Midbrain (tissue), 1 donor: ENCODE results near the gene IBA57.

Experiments
- DNase-seq: peaks from one replicate; lab custom pipeline; 2025; lab: John Stamatoyannopoulos, UW

Gene IBA57

GRCh38 chr1:228156941-228157728 is 8.5 kb upstream of the IBA57 start:
- DNase-seq: no peak

GRCh38 chr1:228157729-228158126 is 7.9 kb upstream of the IBA57 start:
- no peak for DNase-seq

GRCh38 chr1:228158151-228159007 is 7.2 kb upstream of the IBA57 start:
- DNase-seq: no peak

DNA sequence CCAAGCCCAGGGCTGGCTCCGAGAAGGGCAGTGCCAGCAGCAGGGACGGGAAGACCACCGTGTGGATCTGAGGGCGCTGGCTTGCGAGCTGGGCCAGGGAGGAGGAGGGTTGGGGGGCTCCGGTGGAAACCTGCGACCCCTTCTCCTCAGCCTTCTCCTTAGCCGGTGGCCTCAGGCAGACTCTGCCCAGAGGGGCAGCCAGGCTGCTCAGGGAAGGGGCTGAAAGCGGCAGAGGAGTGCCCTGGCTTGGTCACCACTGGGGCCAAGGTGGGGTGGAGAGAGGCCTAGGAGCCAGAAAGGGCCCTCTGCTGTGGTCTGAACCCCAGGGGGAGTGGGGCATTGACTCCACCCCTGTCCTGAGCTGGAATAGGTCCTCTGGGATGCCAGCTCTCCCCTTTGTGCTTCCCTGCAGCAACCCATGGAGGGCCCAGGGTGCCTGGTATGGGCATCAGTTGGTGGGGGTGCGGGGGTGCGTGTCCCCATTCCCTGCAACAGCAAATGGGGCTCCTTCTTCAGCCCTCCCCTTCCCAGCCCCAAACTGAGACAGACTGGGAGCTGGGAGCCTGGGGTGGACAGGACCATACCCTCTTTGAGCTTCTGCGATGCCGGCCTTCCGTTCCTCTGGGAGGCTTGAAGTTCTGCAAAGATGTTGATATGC is 6.5 kb upstream of the IBA57 start:
- no peak for DNase-seq

- no peak for DNase-seq
Observed at GRCh38 chr1:228160201-228160761, 5.3 kb upstream of the IBA57 start.

DNA sequence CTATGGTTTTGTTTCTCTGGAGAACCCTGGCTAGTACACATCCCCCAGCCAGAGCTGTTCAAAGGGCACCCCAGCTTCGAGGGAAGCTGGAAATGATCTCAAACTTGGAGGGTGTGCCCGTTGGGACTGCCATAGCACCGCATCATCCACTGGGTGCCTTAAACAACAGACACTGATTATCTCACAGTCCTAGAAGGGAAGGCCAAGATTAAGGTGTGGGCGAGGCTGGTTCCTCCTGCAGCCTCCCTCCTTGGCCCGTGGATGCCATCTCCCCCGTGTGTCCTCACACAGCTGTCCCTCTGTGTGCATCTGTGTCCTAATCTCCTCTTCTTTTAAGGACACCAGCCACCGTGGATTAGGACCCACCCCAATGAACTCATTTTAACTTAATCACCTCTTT is 4.2 kb upstream of the IBA57 start:
- DNase-seq: no peak

DNA sequence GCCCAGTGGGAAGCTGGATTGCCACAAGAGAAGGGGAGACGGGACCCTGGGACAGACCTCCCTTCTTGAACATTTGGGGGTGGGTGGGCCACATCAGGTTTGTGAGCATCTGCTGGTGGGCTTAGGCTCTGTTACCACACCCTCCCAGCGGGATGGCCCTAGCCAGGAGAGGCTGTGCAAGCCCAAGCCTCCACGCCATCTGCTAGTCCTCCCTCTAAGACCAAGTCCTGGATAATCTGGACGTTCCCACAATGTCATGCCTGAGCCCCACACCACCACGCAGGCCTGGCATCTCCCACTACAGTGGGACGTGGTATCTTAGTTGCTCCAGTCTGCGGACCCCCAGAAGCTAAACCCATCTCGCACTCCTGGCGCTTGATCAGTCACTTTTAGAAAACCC is 3.7 kb upstream of the IBA57 start:
- no peak for DNase-seq

- no peak for DNase-seq
Observed at GRCh38 chr1:228162286-228163006, 3.2 kb upstream of the IBA57 start.

GRCh38 chr1:228163007-228163753 is 2.4 kb upstream of the IBA57 start:
- DNase-seq: no peak

DNA sequence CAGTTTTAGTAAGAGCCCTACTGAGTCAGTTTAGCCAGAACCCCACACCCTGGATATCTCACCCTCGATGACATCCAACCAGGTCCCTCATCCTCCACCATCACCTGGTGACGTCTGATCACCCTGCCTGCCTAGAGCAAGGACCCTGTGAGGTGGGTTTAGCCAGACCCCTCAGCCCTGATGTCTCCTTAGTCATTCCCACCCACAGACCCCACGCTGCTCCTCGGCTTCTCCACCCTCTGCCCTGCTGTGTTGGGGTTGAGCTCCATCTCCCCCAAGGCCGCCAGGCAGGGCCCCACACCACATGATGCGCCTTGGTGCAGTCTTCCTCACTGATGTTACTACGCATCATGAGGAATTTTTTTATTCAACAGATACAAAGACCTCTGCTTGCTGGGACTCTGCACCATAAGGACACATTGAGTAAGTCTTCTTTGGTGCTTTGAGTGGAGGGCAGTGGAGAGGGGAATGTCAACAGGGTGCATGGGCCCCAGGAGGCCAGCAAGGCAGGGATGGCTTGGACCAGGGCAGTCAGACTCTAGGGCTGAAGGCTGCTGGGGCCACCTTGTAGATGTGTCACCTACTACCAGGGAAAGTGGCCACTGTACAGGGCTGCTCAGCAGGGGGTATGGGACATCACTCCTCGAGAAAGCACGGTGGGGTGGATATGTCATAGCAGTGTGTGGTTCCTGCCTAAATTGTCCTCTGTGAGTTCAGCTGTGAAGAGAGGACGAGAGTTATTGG is 1.7 kb upstream of the IBA57 start:
- DNase-seq: no peak

DNA sequence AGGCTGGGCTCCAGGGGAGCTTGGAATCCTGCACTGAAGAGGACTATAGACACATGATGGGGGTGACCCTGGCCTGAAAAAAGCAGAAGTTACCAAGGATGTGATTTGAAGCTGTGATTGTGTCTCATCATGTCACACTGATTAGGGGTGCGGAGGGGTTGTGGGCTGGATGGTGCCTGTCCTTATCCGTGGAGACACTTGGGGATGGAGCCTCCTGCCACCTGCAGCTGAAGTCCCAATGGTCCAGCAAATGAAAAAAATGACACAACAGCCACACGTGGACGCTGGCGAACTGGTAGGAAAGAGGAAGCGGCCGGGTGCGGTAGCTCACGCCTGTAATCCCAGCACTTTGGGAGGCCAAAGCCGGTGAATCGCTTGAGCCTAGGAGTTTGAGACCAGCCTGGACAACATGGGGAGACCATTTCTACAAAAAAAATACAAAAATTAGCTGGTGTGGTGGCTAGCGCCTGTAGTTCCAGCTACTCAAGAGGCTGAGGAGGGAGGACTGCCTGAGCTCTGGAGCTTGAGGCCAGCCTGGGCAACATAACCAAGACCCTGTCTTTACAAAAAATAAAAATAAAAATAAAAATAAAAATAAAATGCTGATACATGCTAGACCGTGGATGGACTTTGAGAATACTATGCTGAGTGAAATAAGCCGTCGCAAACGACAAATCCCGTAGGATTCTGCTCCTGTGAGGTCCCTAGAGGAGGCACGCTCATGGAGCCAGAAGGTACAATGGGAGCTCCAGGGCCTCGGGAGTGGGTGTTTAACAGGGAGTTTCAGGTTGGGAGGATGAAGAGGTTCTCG is 838 bp upstream of the IBA57 start:
- DNase-seq: no peak

- peak; percentile 52 for DNase-seq
Observed at GRCh38 chr1:228166170-228166936, 749 bp downstream of the IBA57 start.

DNA sequence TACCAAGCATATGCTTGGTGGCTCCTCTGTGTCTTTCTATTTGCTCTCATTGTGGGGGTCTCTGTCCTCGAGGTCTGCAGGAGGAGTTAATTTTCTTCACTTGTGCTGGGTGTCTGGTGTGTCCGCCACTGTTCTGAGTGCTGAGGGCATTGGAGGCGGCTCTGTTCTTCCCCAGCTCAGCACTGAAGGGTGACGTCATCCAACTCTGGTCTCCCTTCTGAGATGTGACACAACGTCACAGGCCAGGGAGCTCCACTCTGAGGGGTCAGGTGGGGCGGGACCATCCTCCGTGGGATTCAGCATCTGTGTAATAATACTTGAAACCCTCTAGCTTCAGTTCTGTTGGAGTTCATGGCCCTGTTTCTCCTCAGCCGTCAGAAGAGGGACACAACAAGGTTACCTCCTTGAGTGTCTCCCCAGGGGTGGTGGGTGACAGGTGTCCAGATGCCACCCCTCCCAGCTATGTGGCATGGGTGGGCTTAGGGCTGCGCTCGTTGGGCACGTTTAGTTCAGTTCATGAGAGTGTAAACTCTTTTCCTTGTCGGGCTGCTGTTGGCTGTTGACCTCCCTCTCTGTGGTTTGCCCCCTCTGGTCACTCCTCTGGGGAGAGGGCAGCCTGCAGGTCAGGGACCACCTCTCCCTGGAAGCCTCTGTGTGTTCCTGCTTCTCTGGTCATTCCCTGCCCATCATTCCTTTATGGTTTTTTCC is 3.1 kb downstream of the IBA57 start:
- no peak for DNase-seq

- DNase-seq: no peak
Observed at GRCh38 chr1:228169345-228169744, 3.7 kb downstream of the IBA57 start.

- DNase-seq: no peak
Observed at GRCh38 chr1:228170666-228171065, 5.1 kb downstream of the IBA57 start.

DNA sequence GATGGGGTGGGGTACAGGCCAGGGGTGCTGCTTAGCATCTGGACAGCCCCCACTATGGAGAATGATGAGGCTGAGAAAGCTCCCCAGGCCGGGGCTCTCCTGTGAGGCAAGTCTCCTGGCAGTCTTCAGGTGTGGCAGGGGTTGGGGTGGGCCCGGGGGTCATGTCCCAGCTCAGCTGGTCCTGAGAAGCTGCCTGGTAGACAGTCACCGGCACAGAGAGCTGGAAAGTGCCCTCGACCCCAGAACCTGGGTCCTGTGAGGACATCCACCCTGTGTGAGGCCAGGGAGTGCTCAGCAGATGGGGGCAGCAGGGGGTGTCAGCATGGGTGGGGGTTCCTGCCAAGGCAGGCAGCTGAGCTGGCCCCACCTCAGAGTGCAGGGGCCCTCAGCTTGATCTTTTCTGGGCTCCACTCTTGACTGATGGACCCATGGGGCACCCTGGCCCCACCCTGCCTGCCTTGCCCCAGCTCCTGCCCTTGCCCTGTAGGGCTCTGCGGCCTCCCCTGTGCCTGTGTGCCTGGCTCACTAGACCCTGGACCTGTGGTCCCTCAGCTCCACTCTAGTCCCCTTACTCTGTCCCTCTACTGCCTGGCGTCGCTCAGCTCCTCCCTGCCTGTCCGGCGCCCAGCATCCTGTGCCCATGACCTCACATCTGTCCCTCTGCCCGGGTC is 5.8 kb downstream of the IBA57 start:
- no peak for DNase-seq
